GM12891 (cell line): ENCODE results near the gene SIX5.

Source experiments
- POLR2A ChIP-seq: IDR thresholded peaks from 2 replicates; pipeline ENCODE4 v1.6.1; 2011; ENCODE audit warnings: low read depth, low read length, control low read depth
- POLR2AphosphoS5 ChIP-seq: IDR thresholded peaks from 2 replicates; pipeline ENCODE4 v1.6.1; 2011; ENCODE audit warnings: low read depth, low read length, control low read depth

DNA sequence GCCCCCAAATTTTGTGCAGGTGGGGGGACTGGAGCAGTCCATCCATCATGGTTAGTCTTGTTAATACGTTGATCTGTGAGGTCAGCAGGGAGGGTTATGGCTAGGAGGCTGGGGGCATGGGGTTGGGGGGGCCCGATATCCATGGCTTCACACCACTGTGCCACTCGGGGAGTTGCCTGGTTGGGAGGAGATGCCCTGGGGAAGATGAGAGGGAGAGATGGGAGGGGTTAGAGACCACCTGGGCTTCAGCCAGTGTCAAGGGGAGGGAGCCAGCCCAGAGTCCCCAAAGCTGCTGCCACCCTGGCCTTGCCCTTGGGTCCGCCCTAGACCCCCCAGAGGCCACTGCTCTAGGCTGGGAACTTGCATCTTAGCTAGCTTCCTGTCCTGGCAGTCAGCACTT lies 15.0 kb upstream of the SIX5 start:
- no peak for TF ChIP-seq POLR2A
- TF ChIP-seq POLR2AphosphoS5: no peak
